Mucosa of stomach (tissue), 1 donor: ENCODE results near the gene RRAD.

Experiments used
- H3K27me3 ChIP-seq: one replicate; pipeline ENCODE4 v1.7.0; 2013; ENCODE audit warnings: mild to moderate bottlenecking, low read length; ENCODE audit not compliant: control insufficient read depth, insufficient read depth
- H3K36me3 ChIP-seq: one replicate; pipeline ENCODE4 v1.7.0; 2013; ENCODE audit warnings: low read length; ENCODE audit not compliant: control insufficient read depth, insufficient read depth
- H3K4me1 ChIP-seq: one replicate; pipeline ENCODE4 v1.7.0; 2013; ENCODE audit warnings: mild to moderate bottlenecking, low read length; ENCODE audit not compliant: control insufficient read depth, insufficient read depth
- H3K4me3 ChIP-seq: one replicate; pipeline ENCODE4 v1.7.0; 2013; ENCODE audit warnings: low read length
- H3K9ac ChIP-seq: one replicate; pipeline ENCODE4 v1.7.0; 2013; ENCODE audit warnings: mild to moderate bottlenecking, low read length, moderate library complexity
- H3K9me3 ChIP-seq: one replicate; pipeline ENCODE4 v1.7.0; 2013; ENCODE audit warnings: mild to moderate bottlenecking, low read length, moderate library complexity; ENCODE audit not compliant: control insufficient read depth
- donor health status: Pancreatic carcinoma.

Gene RRAD

GRCh38 chr16:66888647-66889615, 36.4 kb downstream of the RRAD start:
- H3K4me1 ChIP-seq: no peaks in the 10 kb centered on the region
- H3K9me3 ChIP-seq: no peaks in the 10 kb centered on the region
- H3K9ac ChIP-seq: no peak overlapping the region
- H3K4me3 ChIP-seq: no peak overlapping the region
- H3K27me3 ChIP-seq: no peaks in the 10 kb centered on the region
- H3K36me3 ChIP-seq: peaks cover 9% of the 10 kb centered on the region

- Histone ChIP-seq H3K27me3 (no peaks in the 10 kb centered on the region), H3K4me1 (no peaks in the 10 kb centered on the region), H3K36me3 (peaks cover 9% of the 10 kb centered on the region), H3K9me3 (no peaks in the 10 kb centered on the region), H3K4me3 (no peak overlapping the region), H3K9ac (no peak overlapping the region)
Observed at GRCh38 chr16:66886914-66887313, 38.4 kb downstream of the RRAD start.

GRCh38 chr16:66886321-66886720, 39.0 kb downstream of the RRAD start:
- H3K4me1 ChIP-seq: no peaks in the 10 kb centered on the region
- no peaks in the 10 kb centered on the region for H3K9me3 ChIP-seq
- H3K36me3 ChIP-seq: peaks cover 9% of the 10 kb centered on the region

GRCh38 chr16:66885491-66885890, 39.8 kb downstream of the RRAD start:
- Histone ChIP-seq H3K4me1 (no peaks in the 10 kb centered on the region), H3K36me3 (peaks cover 9% of the 10 kb centered on the region), H3K9me3 (no peaks in the 10 kb centered on the region), H3K4me3 (no peak overlapping the region), H3K9ac (no peak overlapping the region), H3K27me3 (no peaks in the 10 kb centered on the region)

More at GRCh38 chr16:66886321-66886720, 39.0 kb downstream of the RRAD start:
- H3K9ac ChIP-seq: no peak overlapping the region
- no peak overlapping the region for H3K4me3 ChIP-seq
- no peaks in the 10 kb centered on the region for H3K27me3 ChIP-seq

- Histone ChIP-seq H3K9me3 (no peaks in the 10 kb centered on the region), H3K4me1 (peaks cover 5% of the 10 kb centered on the region), H3K9ac (no peak overlapping the region), H3K4me3 (no peak overlapping the region), H3K36me3 (peaks cover 9% of the 10 kb centered on the region), H3K27me3 (no peaks in the 10 kb centered on the region)
Observed at GRCh38 chr16:66882702-66883101, 42.6 kb downstream of the RRAD start.

- Histone ChIP-seq H3K27me3 (no peaks in the 10 kb centered on the region), H3K36me3 (peaks cover 5% of the 10 kb centered on the region), H3K9me3 (no peaks in the 10 kb centered on the region), H3K4me3 (no peak overlapping the region), H3K4me1 (peaks cover 5% of the 10 kb centered on the region), H3K9ac (no peak overlapping the region)
Observed at GRCh38 chr16:66881964-66882508, 43.3 kb downstream of the RRAD start.

GRCh38 chr16:66881560-66881959, 43.8 kb downstream of the RRAD start:
- no peaks in the 10 kb centered on the region for H3K9me3 ChIP-seq
- H3K9ac ChIP-seq: no peak overlapping the region
- peaks cover under 1% of the 10 kb centered on the region for H3K36me3 ChIP-seq
- no peak overlapping the region for H3K4me3 ChIP-seq
- no peaks in the 10 kb centered on the region for H3K27me3 ChIP-seq
- H3K4me1 ChIP-seq: peaks cover 5% of the 10 kb centered on the region

GRCh38 chr16:66881014-66881417, 44.3 kb downstream of the RRAD start:
- no peaks in the 10 kb centered on the region for H3K9me3 ChIP-seq
- peaks cover 5% of the 10 kb centered on the region for H3K4me1 ChIP-seq
- peak overlapping the region; percentile 86 for H3K4me3 ChIP-seq
- H3K27me3 ChIP-seq: no peaks in the 10 kb centered on the region
- peak overlapping the region; percentile 74 for H3K9ac ChIP-seq
- H3K36me3 ChIP-seq: no peaks in the 10 kb centered on the region

GRCh38 chr16:66880288-66881013, 44.9 kb downstream of the RRAD start, which contains the start of gene PDP2:
PDP2 (plus strand) TSS chr16:66880515; CDS start chr16:66884285, 3,770 bp downstream.
- no peaks in the 10 kb centered on the region for H3K36me3 ChIP-seq
- H3K9me3 ChIP-seq: no peaks in the 10 kb centered on the region
- H3K4me3 ChIP-seq: peak within 1 kb of the TSS; percentile 86
- peaks cover 5% of the 10 kb centered on the region for H3K4me1 ChIP-seq
- peak within 1 kb of the TSS; percentile 74 for H3K9ac ChIP-seq
- no peaks in the 10 kb centered on the region for H3K27me3 ChIP-seq

- Histone ChIP-seq H3K27me3 (no peaks in the 10 kb centered on the region), H3K4me1 (peaks cover 9% of the 10 kb centered on the region), H3K9me3 (no peaks in the 10 kb centered on the region)
Observed at GRCh38 chr16:66878067-66878466, 47.3 kb downstream of the RRAD start.

GRCh38 chr16:66874079-66874775, 51.1 kb downstream of the RRAD start:
- Histone ChIP-seq H3K27me3 (no peaks in the 10 kb centered on the region), H3K9ac (no peak overlapping the region), H3K4me1 (peaks cover 21% of the 10 kb centered on the region), H3K9me3 (no peaks in the 10 kb centered on the region), H3K36me3 (no peaks in the 10 kb centered on the region), H3K4me3 (no peak overlapping the region)

More at GRCh38 chr16:66878067-66878466, 47.3 kb downstream of the RRAD start:
- no peaks in the 10 kb centered on the region for H3K36me3 ChIP-seq
- no peak overlapping the region for H3K9ac ChIP-seq
- no peak overlapping the region for H3K4me3 ChIP-seq
